ENCODE measurements around the gene NFATC2IP. TPM values are rescaled to one million over a fixed set of nuclear protein-coding genes. Genes with fewer than 3 reads are reported as not detected.

NFATC2IP gene
- total and polyA plus RNA-seq, 4 donors: 5.8 to 17.6 (median 11.9) TPM

DNA sequence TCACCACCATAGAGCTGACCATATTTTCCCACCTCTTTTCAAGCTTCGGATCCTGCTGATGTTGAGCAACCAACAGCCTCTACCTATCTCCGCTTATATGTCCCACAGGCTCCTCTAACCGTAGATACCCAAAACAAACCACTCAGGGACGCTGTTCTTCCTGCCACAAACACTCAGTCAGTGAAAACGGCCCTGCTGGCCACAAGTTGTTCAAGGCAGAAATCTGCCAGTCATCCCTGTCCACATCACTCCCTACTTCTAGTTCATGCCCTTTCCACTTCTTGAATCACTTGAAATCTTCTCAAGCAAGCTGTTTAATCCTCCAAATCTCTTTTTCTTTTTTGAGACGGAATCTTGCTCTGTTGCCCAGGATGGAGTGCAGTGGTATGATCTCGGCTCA, 33.6 kb upstream of the NFATC2IP start:
- peaks cover 4 to 21% (median 7%) of the 10 kb centered on the region in 4 donors for H3K36me3 ChIP-seq (ENCODE audit: control insufficient read depth in 4 of 4, insufficient read depth in 3 of 4, low read depth in 1 of 4, low read length in 3 of 4)

DNA sequence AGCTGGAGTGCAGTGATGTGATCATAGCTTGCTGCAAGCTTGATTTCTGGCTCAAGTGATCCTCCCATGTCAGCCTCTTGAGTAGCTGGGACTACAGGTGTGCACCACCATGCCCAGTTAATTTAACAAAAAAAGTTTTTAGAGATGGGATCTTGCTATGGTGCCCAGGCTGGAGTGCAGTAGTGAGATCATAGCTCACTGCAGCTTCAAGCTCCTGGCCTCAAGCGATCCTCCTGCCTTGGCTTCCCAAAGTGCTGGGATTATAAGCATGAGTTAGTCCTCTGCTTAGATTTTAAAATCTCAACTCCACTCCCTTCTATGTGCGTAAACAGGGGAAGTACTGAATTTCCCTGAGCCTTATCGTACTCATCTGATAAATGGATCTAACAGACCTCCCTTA, 32.0 kb upstream of the NFATC2IP start:
- H3K4me1 ChIP-seq (ENCODE audit: control insufficient read depth in 4 of 4, insufficient read depth in 4 of 4, low read length in 3 of 4): no peaks in the 10 kb centered on the region
- H3K9ac ChIP-seq (ENCODE audit: low read depth in 1 of 2, low read length in 2 of 2): no peak overlapping the region
- WGBS: 98% methylated on average over 3 of the region's 3 CpGs
- no peaks in the 10 kb centered on the region for H3K9me3 ChIP-seq (ENCODE audit: control insufficient read depth in 4 of 4, low read length in 3 of 4)
- DNase-seq (ENCODE audit: low spot score): no peak
- H3K4me3 ChIP-seq (ENCODE audit: low read depth in 1 of 3, low read length in 3 of 3): no peak overlapping the region
- H3K27ac ChIP-seq (ENCODE audit: low read depth in 1 of 2, low read length in 2 of 2): no peak overlapping the region
- TF ChIP-seq SP1 (IDR thresholded peaks at IDR 0.05) (no peak), JUND (IDR thresholded peaks at IDR 0.05) (no peak), EGR1 (IDR thresholded peaks at IDR 0.05; ENCODE audit: low read depth in 2 of 2) (no peak), RXRA (IDR thresholded peaks at IDR 0.05) (no peak), RAD21 (IDR thresholded peaks at IDR 0.05) (no peak), TAF1 (conservative IDR thresholded peaks at IDR 0.05) (no peak), HNF4A (conservative IDR thresholded peaks at IDR 0.05) (no peak), FOXA2 (IDR thresholded peaks at IDR 0.05) (no peak), NR2F2 (IDR thresholded peaks at IDR 0.05) (no peak), HNF4G (IDR thresholded peaks at IDR 0.05) (no peak), GABPA (IDR thresholded peaks at IDR 0.05 in 1 of 2, conservative IDR thresholded peaks at IDR 0.05 in 1 of 2) (no peak), FOXA1 (IDR thresholded peaks at IDR 0.05) (no peak), YY1 (IDR thresholded peaks at IDR 0.05) (no peak)
- TF ChIP-seq, protein P1, sequence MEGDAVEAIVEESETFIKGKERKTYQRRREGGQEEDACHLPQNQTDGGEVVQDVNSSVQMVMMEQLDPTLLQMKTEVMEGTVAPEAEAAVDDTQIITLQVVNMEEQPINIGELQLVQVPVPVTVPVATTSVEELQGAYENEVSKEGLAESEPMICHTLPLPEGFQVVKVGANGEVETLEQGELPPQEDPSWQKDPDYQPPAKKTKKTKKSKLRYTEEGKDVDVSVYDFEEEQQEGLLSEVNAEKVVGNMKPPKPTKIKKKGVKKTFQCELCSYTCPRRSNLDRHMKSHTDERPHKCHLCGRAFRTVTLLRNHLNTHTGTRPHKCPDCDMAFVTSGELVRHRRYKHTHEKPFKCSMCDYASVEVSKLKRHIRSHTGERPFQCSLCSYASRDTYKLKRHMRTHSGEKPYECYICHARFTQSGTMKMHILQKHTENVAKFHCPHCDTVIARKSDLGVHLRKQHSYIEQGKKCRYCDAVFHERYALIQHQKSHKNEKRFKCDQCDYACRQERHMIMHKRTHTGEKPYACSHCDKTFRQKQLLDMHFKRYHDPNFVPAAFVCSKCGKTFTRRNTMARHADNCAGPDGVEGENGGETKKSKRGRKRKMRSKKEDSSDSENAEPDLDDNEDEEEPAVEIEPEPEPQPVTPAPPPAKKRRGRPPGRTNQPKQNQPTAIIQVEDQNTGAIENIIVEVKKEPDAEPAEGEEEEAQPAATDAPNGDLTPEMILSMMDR (IDR thresholded peaks at IDR 0.05; ENCODE audit: low read depth, low read length, missing input control): no peak
- TF ChIP-seq, protein P2, sequence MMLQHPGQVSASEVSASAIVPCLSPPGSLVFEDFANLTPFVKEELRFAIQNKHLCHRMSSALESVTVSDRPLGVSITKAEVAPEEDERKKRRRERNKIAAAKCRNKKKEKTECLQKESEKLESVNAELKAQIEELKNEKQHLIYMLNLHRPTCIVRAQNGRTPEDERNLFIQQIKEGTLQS (IDR thresholded peaks at IDR 0.05): no peak
- TF ChIP-seq, protein P3, sequence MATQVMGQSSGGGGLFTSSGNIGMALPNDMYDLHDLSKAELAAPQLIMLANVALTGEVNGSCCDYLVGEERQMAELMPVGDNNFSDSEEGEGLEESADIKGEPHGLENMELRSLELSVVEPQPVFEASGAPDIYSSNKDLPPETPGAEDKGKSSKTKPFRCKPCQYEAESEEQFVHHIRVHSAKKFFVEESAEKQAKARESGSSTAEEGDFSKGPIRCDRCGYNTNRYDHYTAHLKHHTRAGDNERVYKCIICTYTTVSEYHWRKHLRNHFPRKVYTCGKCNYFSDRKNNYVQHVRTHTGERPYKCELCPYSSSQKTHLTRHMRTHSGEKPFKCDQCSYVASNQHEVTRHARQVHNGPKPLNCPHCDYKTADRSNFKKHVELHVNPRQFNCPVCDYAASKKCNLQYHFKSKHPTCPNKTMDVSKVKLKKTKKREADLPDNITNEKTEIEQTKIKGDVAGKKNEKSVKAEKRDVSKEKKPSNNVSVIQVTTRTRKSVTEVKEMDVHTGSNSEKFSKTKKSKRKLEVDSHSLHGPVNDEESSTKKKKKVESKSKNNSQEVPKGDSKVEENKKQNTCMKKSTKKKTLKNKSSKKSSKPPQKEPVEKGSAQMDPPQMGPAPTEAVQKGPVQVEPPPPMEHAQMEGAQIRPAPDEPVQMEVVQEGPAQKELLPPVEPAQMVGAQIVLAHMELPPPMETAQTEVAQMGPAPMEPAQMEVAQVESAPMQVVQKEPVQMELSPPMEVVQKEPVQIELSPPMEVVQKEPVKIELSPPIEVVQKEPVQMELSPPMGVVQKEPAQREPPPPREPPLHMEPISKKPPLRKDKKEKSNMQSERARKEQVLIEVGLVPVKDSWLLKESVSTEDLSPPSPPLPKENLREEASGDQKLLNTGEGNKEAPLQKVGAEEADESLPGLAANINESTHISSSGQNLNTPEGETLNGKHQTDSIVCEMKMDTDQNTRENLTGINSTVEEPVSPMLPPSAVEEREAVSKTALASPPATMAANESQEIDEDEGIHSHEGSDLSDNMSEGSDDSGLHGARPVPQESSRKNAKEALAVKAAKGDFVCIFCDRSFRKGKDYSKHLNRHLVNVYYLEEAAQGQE (IDR thresholded peaks at IDR 0.05): no peak
- TF ChIP-seq, protein P4, sequence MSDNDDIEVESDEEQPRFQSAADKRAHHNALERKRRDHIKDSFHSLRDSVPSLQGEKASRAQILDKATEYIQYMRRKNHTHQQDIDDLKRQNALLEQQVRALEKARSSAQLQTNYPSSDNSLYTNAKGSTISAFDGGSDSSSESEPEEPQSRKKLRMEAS (IDR thresholded peaks at IDR 0.05): no peak
- TF ChIP-seq, protein P5, sequence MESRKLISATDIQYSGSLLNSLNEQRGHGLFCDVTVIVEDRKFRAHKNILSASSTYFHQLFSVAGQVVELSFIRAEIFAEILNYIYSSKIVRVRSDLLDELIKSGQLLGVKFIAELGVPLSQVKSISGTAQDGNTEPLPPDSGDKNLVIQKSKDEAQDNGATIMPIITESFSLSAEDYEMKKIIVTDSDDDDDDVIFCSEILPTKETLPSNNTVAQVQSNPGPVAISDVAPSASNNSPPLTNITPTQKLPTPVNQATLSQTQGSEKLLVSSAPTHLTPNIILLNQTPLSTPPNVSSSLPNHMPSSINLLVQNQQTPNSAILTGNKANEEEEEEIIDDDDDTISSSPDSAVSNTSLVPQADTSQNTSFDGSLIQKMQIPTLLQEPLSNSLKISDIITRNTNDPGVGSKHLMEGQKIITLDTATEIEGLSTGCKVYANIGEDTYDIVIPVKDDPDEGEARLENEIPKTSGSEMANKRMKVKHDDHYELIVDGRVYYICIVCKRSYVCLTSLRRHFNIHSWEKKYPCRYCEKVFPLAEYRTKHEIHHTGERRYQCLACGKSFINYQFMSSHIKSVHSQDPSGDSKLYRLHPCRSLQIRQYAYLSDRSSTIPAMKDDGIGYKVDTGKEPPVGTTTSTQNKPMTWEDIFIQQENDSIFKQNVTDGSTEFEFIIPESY (IDR thresholded peaks at IDR 0.05): no peak
- no peaks in the 10 kb centered on the region for H3K27me3 ChIP-seq (ENCODE audit: control insufficient read depth in 4 of 4, insufficient read depth in 4 of 4, low read length in 3 of 4)
- peaks cover 4 to 18% (median 6%) of the 10 kb centered on the region in 4 donors for H3K36me3 ChIP-seq (ENCODE audit: control insufficient read depth in 4 of 4, insufficient read depth in 3 of 4, low read depth in 1 of 4, low read length in 3 of 4)

More for the DNA sequence above, 33.6 kb upstream of the NFATC2IP start:
- DNase-seq (ENCODE audit: low spot score): no peak
- no peak overlapping the region for H3K9ac ChIP-seq (ENCODE audit: low read depth in 1 of 2, low read length in 2 of 2)
- TF ChIP-seq FOXA2 (IDR thresholded peaks at IDR 0.05) (no peak), EGR1 (IDR thresholded peaks at IDR 0.05; ENCODE audit: low read depth in 2 of 2) (no peak)
- TF ChIP-seq, protein P1 (IDR thresholded peaks at IDR 0.05; ENCODE audit: low read depth, low read length, missing input control): no peak
- 95% methylated on average over 7 of the region's 7 CpGs for WGBS
- no peak overlapping the region for H3K27ac ChIP-seq (ENCODE audit: low read depth in 1 of 2, low read length in 2 of 2)
- no peaks in the 10 kb centered on the region for H3K4me1 ChIP-seq (ENCODE audit: control insufficient read depth in 4 of 4, insufficient read depth in 4 of 4, low read length in 3 of 4)
- no peaks in the 10 kb centered on the region for H3K9me3 ChIP-seq (ENCODE audit: control insufficient read depth in 4 of 4, low read length in 3 of 4)
- no peak overlapping the region for H3K4me3 ChIP-seq (ENCODE audit: low read depth in 1 of 3, low read length in 3 of 3)
- H3K27me3 ChIP-seq (ENCODE audit: control insufficient read depth in 4 of 4, insufficient read depth in 4 of 4, low read length in 3 of 4): no peaks in the 10 kb centered on the region

All from liver (tissue), 9 donors.